ENCODE results near the gene SYT1.

DNA sequence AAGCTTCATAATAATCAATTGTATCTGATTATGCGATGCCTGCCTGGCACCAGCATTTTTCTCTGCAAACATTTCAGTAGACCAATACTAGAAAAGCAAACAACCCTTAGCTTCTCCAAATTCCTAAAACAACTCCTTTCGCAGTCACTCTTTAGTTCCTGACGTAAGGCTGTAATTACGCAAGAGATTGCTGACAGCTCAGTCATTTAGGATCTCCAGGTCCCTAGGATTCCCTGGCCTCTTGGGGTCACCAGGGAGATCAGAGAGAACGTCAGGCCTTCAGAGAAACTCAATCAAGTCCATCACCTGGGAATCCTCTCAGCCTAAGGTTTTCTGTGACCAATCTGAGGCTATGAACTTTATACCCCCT, 435.6 kb downstream of the SYT1 start:
- TF ChIP-seq, protein P1, sequence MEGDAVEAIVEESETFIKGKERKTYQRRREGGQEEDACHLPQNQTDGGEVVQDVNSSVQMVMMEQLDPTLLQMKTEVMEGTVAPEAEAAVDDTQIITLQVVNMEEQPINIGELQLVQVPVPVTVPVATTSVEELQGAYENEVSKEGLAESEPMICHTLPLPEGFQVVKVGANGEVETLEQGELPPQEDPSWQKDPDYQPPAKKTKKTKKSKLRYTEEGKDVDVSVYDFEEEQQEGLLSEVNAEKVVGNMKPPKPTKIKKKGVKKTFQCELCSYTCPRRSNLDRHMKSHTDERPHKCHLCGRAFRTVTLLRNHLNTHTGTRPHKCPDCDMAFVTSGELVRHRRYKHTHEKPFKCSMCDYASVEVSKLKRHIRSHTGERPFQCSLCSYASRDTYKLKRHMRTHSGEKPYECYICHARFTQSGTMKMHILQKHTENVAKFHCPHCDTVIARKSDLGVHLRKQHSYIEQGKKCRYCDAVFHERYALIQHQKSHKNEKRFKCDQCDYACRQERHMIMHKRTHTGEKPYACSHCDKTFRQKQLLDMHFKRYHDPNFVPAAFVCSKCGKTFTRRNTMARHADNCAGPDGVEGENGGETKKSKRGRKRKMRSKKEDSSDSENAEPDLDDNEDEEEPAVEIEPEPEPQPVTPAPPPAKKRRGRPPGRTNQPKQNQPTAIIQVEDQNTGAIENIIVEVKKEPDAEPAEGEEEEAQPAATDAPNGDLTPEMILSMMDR (IDR thresholded peaks at IDR 0.05; ENCODE audit: insufficient read depth, low read length, poor library complexity, severe bottlenecking): no peak
- TF ChIP-seq EZH2phosphoT487 (conservative IDR thresholded peaks at IDR 0.05; ENCODE audit: low read length): no peak
